ENCODE results near the gene ANKRD44. TPM values are rescaled to one million over a fixed set of nuclear protein-coding genes. Genes with fewer than 3 reads are reported as not detected.

The ANKRD44 gene
- polyA plus RNA-seq, 2 of the 4 experiments (the other 2 are of a cell fraction) = 0.97 to 5.9 TPM

GRCh38 chr2:197148401-197148800, 162.2 kb downstream of the ANKRD44 start:
- TF ChIP-seq POLR2A (IDR thresholded peaks at IDR 0.05; ENCODE audit: low read length) (no peak), HES2 (IDR thresholded peaks at IDR 0.05) (no peak), RFX5 (IDR thresholded peaks at IDR 0.05) (no peak), PHF8 (IDR thresholded peaks at IDR 0.05; ENCODE audit: borderline replicate concordance, low read depth) (no peak), RARB (CRISPR knock-in tag; IDR thresholded peaks at IDR 0.05) (no peak), HEYL (CRISPR knock-in tag; IDR thresholded peaks at IDR 0.05) (no peak), BCL3 (IDR thresholded peaks at IDR 0.05) (no peak), ESRRA (IDR thresholded peaks at IDR 0.05; ENCODE audit: borderline replicate concordance, low read length) (no peak), HOXA7 (CRISPR knock-in tag; IDR thresholded peaks at IDR 0.05) (no peak), BHLHE40 (IDR thresholded peaks at IDR 0.05; ENCODE audit: low read depth, low read length) (no peak), KDM1A (IDR thresholded peaks at IDR 0.05; ENCODE audit: low read depth) (no peak), NR3C1 (IDR thresholded peaks at IDR 0.05) (no peak)
- TF ChIP-seq, protein P1, sequence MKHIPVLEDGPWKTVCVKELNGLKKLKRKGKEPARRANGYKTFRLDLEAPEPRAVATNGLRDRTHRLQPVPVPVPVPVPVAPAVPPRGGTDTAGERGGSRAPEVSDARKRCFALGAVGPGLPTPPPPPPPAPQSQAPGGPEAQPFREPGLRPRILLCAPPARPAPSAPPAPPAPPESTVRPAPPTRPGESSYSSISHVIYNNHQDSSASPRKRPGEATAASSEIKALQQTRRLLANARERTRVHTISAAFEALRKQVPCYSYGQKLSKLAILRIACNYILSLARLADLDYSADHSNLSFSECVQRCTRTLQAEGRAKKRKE (CRISPR knock-in tag; IDR thresholded peaks at IDR 0.05; ENCODE audit: low read depth) = no peak
- TF ChIP-seq, protein P2, sequence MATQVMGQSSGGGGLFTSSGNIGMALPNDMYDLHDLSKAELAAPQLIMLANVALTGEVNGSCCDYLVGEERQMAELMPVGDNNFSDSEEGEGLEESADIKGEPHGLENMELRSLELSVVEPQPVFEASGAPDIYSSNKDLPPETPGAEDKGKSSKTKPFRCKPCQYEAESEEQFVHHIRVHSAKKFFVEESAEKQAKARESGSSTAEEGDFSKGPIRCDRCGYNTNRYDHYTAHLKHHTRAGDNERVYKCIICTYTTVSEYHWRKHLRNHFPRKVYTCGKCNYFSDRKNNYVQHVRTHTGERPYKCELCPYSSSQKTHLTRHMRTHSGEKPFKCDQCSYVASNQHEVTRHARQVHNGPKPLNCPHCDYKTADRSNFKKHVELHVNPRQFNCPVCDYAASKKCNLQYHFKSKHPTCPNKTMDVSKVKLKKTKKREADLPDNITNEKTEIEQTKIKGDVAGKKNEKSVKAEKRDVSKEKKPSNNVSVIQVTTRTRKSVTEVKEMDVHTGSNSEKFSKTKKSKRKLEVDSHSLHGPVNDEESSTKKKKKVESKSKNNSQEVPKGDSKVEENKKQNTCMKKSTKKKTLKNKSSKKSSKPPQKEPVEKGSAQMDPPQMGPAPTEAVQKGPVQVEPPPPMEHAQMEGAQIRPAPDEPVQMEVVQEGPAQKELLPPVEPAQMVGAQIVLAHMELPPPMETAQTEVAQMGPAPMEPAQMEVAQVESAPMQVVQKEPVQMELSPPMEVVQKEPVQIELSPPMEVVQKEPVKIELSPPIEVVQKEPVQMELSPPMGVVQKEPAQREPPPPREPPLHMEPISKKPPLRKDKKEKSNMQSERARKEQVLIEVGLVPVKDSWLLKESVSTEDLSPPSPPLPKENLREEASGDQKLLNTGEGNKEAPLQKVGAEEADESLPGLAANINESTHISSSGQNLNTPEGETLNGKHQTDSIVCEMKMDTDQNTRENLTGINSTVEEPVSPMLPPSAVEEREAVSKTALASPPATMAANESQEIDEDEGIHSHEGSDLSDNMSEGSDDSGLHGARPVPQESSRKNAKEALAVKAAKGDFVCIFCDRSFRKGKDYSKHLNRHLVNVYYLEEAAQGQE (IDR thresholded peaks at IDR 0.05) = no peak
- ChIA-PET CTCF (interaction anchor here (1.0 kb wide), 1 partner anchor 17 kb away, joined by 3 read pairs; no protein-coding TSS in a partner anchor), POLR2A (no interaction called here)
- H3K9me3 ChIP-seq = no peaks in the 10 kb centered on the region
- ATAC-seq = no peak
- no peak for FAIRE-seq
- no peak for DNase-seq (ENCODE audit: low read depth in 1 of 2, low spot score in 1 of 2)
- no peak overlapping the region for H3K27ac ChIP-seq
- no peak overlapping the region for H3K4me3 ChIP-seq
- H3K4me1 ChIP-seq = peaks cover 15% of the 10 kb centered on the region
- WGBS (ENCODE audit: missing lambda C conversion rate) = 96% methylated on average over 1 of the region's 1 CpG
- H3K4me2 ChIP-seq = no peak overlapping the region

GRCh38 chr2:197147942-197148341, 162.6 kb downstream of the ANKRD44 start:
- Histone ChIP-seq H3K4me2 (no peak overlapping the region), H3K4me1 (peaks cover 10% of the 10 kb centered on the region), H3K9me3 (no peaks in the 10 kb centered on the region), H3K4me3 (no peak overlapping the region), H3K27ac (no peak overlapping the region)
- WGBS (ENCODE audit: missing lambda C conversion rate) = 88% methylated on average over 4 of the region's 4 CpGs
- ChIA-PET POLR2A (no interaction called here), CTCF (interaction anchor here (1.0 kb wide), 2 partner anchors 8 to 16 kb away, joined by 3 read pairs; no protein-coding TSS in a partner anchor)
- no peak for DNase-seq (ENCODE audit: low read depth in 1 of 2, low spot score in 1 of 2)
- FAIRE-seq = no peak
- no peak for ATAC-seq
- TF ChIP-seq PHF8 (IDR thresholded peaks at IDR 0.05; ENCODE audit: borderline replicate concordance, low read depth) = no peak
- no peak for TF ChIP-seq GATA3 (IDR thresholded peaks at IDR 0.05; ENCODE audit: borderline replicate concordance)
- TF ChIP-seq SMC3 (IDR thresholded peaks at IDR 0.05) = no peak
- TF ChIP-seq HDAC2 (IDR thresholded peaks at IDR 0.05) = no peak
- TF ChIP-seq, protein P3, sequence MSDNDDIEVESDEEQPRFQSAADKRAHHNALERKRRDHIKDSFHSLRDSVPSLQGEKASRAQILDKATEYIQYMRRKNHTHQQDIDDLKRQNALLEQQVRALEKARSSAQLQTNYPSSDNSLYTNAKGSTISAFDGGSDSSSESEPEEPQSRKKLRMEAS (IDR thresholded peaks at IDR 0.05) = no peak
- no peak for TF ChIP-seq POLR2A (IDR thresholded peaks at IDR 0.05; ENCODE audit: low read length)
- no peak for TF ChIP-seq RFX5 (IDR thresholded peaks at IDR 0.05)
- no peak for TF ChIP-seq TP53 (CRISPR knock-in tag; IDR thresholded peaks at IDR 0.05)
- no peak for TF ChIP-seq POLR2AphosphoS2 (conservative IDR thresholded peaks at IDR 0.05; ENCODE audit: low read length)
- TF ChIP-seq HOXA7 (CRISPR knock-in tag; IDR thresholded peaks at IDR 0.05) = no peak
- no peak for TF ChIP-seq MYC (IDR thresholded peaks at IDR 0.05; ENCODE audit: borderline replicate concordance, low read length)
- no peak for TF ChIP-seq KDM5A (IDR thresholded peaks at IDR 0.05)
- no peak for TF ChIP-seq JUNB (IDR thresholded peaks at IDR 0.05)
- no peak for TF ChIP-seq KDM1A (IDR thresholded peaks at IDR 0.05; ENCODE audit: low read depth)
- no peak for TF ChIP-seq E2F6 (IDR thresholded peaks at IDR 0.05; ENCODE audit: borderline replicate concordance, low read depth)
- no peak for TF ChIP-seq EP300 (IDR thresholded peaks at IDR 0.05)
- no peak for TF ChIP-seq PBX3 (IDR thresholded peaks at IDR 0.05)
- no peak for TF ChIP-seq FOXS1 (CRISPR knock-in tag; IDR thresholded peaks at IDR 0.05)
- no peak for TF ChIP-seq NR3C1 (IDR thresholded peaks at IDR 0.05)
- TF ChIP-seq HOXB5 (CRISPR knock-in tag; IDR thresholded peaks at IDR 0.05) = no peak

Measured in A549 (cell line).